PC-9 (cell line): ENCODE results near the gene ADAT1.

Experiments used
- EZH2 ChIP-seq: fragments of 200-600 bp; sonication (generic); IDR thresholded peaks from 2 replicates; pipeline ENCODE4 v1.8.0; 2017; ENCODE audit warnings: antibody characterized with exemption, low read depth
- TF ChIP-seq, protein P1 (sequence below): fragments of 200-600 bp; sonication (generic); conservative IDR thresholded peaks from 2 replicates; pipeline ENCODE4 v1.6.1; 2017; ENCODE audit warnings: mixed run types, antibody characterized with exemption, mild to moderate bottlenecking, moderate library complexity

DNA sequence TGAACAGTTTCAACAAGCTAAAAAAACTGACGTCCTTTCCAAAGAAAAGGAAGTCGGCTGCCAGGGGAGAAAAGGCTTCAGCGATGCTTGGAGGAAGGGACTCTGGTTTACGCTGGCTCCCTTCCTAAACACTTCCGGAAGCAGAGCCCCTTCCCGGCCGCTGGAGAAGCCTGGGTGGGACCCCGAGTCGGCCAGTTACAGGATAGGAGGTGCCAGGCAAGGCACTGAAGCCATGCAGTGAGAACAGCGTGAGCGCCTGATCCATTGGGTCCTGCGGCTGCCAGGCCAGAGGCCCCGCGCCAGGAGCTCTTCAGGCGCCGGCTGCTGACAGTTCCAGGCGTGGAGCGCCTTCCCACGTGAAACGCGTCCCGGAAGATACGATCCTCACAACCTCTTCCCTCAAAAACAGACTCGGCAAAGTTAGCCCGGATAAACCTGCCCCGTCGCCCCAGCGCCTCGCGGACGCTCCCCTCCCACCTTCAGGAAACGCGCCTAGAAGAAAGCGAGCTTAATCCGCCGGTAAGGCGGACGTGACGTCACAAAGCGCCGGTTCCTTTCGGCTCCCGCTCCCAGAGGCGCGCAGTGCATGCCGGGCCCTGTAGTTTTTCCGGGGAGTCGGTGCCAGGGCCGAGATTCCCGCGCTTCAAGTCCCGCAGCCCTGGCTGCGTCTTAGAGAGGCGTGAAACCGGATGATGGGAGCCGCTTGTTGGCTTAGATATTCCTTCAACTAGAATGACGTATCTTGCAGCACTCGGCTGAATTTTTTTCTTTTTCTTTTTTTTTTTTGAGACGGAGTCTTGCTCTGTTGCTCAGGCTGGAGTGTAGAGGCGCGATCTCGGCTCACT lies at the start of gene ADAT1:
- no peak for TF ChIP-seq EZH2
- TF ChIP-seq, protein P1, sequence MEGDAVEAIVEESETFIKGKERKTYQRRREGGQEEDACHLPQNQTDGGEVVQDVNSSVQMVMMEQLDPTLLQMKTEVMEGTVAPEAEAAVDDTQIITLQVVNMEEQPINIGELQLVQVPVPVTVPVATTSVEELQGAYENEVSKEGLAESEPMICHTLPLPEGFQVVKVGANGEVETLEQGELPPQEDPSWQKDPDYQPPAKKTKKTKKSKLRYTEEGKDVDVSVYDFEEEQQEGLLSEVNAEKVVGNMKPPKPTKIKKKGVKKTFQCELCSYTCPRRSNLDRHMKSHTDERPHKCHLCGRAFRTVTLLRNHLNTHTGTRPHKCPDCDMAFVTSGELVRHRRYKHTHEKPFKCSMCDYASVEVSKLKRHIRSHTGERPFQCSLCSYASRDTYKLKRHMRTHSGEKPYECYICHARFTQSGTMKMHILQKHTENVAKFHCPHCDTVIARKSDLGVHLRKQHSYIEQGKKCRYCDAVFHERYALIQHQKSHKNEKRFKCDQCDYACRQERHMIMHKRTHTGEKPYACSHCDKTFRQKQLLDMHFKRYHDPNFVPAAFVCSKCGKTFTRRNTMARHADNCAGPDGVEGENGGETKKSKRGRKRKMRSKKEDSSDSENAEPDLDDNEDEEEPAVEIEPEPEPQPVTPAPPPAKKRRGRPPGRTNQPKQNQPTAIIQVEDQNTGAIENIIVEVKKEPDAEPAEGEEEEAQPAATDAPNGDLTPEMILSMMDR, result no peak
